Measurements from ENCODE around the gene TLR7. TPM values are rescaled to one million over a fixed set of nuclear protein-coding genes. Genes with fewer than 3 reads are reported as not detected.

Gene TLR7
- total RNA-seq: not detected in 2 replicates

GRCh38 chrX:12866451-12867377 lies at the start of gene TLR7:
Gene TLR7 (plus strand): TSS chrX:12867072. CDS start chrX:12867579, 507 bp downstream.
- DNase-seq (ENCODE audit: low read depth in 2 of 2): no peak

GRCh38 chrX:12817528-12817927 lies 49.3 kb upstream of the TLR7 start:
- no peak for DNase-seq (ENCODE audit: low read depth in 2 of 2)

- DNase-seq (ENCODE audit: low read depth in 2 of 2): no peak
These were observed 47.6 kb upstream of the TLR7 start for GRCh38 chrX:12819222-12819621.

- DNase-seq (ENCODE audit: low read depth in 2 of 2): no peak
These were observed 46.1 kb upstream of the TLR7 start for GRCh38 chrX:12820737-12821136.

GRCh38 chrX:12824944-12825343 lies 41.9 kb upstream of the TLR7 start:
- DNase-seq (ENCODE audit: low read depth in 2 of 2): peak in 1 of 2 donors; percentile 26

- peak; percentile 67 to 81 for DNase-seq (ENCODE audit: low read depth in 2 of 2)
These were observed 41.1 kb upstream of the TLR7 start for GRCh38 chrX:12825801-12826200.

- DNase-seq (ENCODE audit: low read depth in 2 of 2): no peak
These were observed 23.7 kb upstream of the TLR7 start for GRCh38 chrX:12843061-12843667.

GRCh38 chrX:12843668-12844279 lies 23.1 kb upstream of the TLR7 start:
- DNase-seq (ENCODE audit: low read depth in 2 of 2): no peak

GRCh38 chrX:12844319-12844718 lies 22.6 kb upstream of the TLR7 start:
- no peak for DNase-seq (ENCODE audit: low read depth in 2 of 2)

- no peak for DNase-seq (ENCODE audit: low read depth in 2 of 2)
These were observed 1.5 kb upstream of the TLR7 start for GRCh38 chrX:12865359-12865758.

- DNase-seq (ENCODE audit: low read depth in 2 of 2): no peak
These were observed 813 bp downstream of the TLR7 start for GRCh38 chrX:12867685-12868084.

GRCh38 chrX:12868747-12869146 lies 1.9 kb downstream of the TLR7 start:
- DNase-seq (ENCODE audit: low read depth in 2 of 2): no peak

GRCh38 chrX:12871257-12871656 lies 4.4 kb downstream of the TLR7 start:
- no peak for DNase-seq (ENCODE audit: low read depth in 2 of 2)

GRCh38 chrX:12872741-12873140 lies 5.9 kb downstream of the TLR7 start:
- DNase-seq (ENCODE audit: low read depth in 2 of 2): no peak

GRCh38 chrX:12874581-12874980 lies 7.7 kb downstream of the TLR7 start:
- DNase-seq (ENCODE audit: low read depth in 2 of 2): no peak

- no peak for DNase-seq (ENCODE audit: low read depth in 2 of 2)
These were observed 10.5 kb downstream of the TLR7 start for GRCh38 chrX:12877386-12877785.

GRCh38 chrX:12878536-12878935 lies 11.7 kb downstream of the TLR7 start:
- no peak for DNase-seq (ENCODE audit: low read depth in 2 of 2)

GRCh38 chrX:12881914-12882313 lies 15.0 kb downstream of the TLR7 start:
- no peak for DNase-seq (ENCODE audit: low read depth in 2 of 2)

GRCh38 chrX:12885508-12885907 lies 18.6 kb downstream of the TLR7 start:
- DNase-seq (ENCODE audit: low read depth in 2 of 2): no peak

- DNase-seq (ENCODE audit: low read depth in 2 of 2): no peak
These were observed 19.7 kb downstream of the TLR7 start for GRCh38 chrX:12886545-12886944.

- DNase-seq (ENCODE audit: low read depth in 2 of 2): no peak
These were observed 20.3 kb downstream of the TLR7 start for GRCh38 chrX:12887141-12887540.

- no peak for DNase-seq (ENCODE audit: low read depth in 2 of 2)
These were observed 20.9 kb downstream of the TLR7 start for GRCh38 chrX:12887767-12888166.

Data from lung microvascular endothelial cell (primary cell).